Body of pancreas (tissue), 4 donors: ENCODE data around the gene MRPL10.

Source experiments
- CTCF ChIP-seq, 7 experiments: fragments of 450-650 bp in 4 of 7; fragments of 200-600 bp in 3 of 7; sonication (generic) in 3 of 7; IDR thresholded peaks; one replicate each; pipeline ENCODE4 v1.5.1; 2016 to 2019; ENCODE audit warnings: antibody characterized with exemption in 7 of 7
- POLR2A ChIP-seq, 3 donors: fragments of 450-650 bp; IDR thresholded peaks; one replicate each; pipeline ENCODE4 v1.6.1; 2016; ENCODE audit warnings: antibody characterized with exemption in 3 of 3, mild to moderate bottlenecking in 2 of 3

DNA sequence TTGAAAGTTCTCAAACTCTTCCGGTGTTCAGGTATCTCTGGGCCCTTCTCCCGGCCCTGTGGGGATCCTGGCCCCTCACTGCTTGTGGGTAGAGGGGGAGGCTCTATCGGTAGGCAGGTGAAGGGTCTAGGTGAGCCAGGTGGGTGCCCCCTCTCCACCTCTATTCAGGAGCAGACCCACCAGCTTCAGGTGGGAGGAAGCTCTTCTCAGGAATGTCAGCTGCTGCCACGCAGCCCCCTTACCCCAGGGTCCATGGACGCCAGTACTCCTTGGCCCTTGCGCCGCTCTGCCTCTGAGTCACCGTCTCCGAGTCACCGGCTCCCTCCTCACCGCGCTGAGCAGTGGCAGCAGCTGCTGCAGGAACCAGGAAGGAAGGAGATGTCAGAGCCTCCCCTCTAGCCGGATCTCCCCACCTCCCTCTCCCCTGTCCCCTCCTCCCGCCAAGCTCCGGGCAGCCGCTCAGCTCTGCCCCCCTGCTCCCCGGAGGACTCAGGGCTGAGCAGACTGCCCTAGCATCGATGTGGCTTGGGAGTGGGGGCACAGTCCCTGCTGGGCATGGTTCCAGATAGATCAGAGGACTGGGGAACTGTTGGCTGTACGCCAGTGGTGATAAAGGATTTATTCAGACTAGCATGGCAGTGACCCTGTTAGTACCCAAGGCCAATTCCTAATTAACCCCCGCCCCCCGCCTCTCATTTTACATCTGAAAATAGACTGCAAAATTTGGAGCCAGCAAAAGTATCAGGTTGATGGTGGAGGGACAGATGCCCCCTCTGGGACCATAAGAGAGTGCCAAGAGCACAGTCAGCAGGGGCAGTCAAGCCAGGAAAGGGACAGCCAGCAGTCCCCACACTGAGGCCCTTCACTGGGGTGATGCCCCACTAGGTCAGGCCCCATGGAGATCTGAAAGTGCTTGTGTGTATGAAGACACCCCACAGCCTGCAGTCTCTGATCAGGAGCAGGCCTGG is 9.6 kb downstream of the MRPL10 start, which contains the start of gene OSBPL7:
- TF ChIP-seq CTCF (IDR thresholded peaks at IDR 0.05) (peak in 1 of 7 experiments; percentile 32), POLR2A (IDR thresholded peaks at IDR 0.05) (peak; percentile 76 to 86 (median 85))
